ENCODE results near the gene C16orf74.

- TF ChIP-seq CTCF (IDR thresholded peaks at IDR 0.05) (no peak), POLR2AphosphoS5 (IDR thresholded peaks at IDR 0.05) (no peak), POLR2A (IDR thresholded peaks at IDR 0.05) (no peak)
Measured at GRCh38 chr16:85674828-85675227, 76.1 kb downstream of the C16orf74 start.
